Measurements from ENCODE around the gene VPS29.
"Not testable (repeated sequence)": the region's sequence is repeated elsewhere in the genome, so short reads cannot be mapped to it uniquely, and the experiment has no call there.

Gene VPS29

DNA sequence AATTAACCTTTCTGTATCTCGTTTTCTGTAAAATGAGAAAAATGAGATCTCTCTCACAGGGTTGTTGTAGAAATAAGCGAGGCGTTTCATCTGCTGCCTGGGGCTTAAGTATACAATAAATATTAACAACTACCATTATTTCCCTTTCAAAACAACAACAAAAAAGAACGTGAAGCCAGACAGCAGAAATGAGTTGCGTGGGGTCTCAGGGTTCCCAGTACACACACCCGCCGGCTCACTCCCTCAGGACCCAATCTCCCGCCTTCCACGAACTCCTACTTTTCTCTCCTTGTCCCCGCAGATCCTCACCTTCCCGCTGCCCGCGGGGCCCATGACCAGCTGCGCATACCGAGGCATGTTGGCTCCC, 34.1 kb downstream of the VPS29 start:
- H3K4me2 ChIP-seq (ENCODE audit: low read length): peak overlapping the region; percentile 98
- peak overlapping the region; percentile 93 for H3K4me3 ChIP-seq (ENCODE audit: low read length)

DNA sequence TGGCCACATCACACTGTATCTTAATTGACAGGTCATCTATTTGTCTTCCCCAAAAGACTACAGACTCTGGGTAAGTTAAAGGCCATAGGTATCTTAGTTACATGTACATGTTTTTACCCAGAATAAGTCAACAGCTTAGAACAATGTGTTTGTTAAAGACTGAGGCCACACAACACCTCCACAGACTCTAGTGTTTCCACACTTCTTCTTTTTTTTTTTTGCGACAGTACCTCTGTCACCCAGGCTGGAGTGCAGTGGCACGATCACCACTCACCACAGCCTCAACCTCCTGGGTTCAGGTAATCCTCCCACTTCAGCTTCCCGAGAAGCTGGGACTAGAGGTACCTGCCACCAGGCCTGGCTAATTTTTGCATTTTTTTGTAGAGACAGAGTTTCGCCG, 35.1 kb downstream of the VPS29 start:
- Histone ChIP-seq H3K9ac (ENCODE audit: low read depth, low read length) (peak overlapping the region; percentile 92), H3K4me1 (ENCODE audit: control insufficient read depth, insufficient read depth, low read length) (peaks cover 13% of the 10 kb centered on the region), H3K27me3 (ENCODE audit: control insufficient read depth, insufficient read depth, low read length) (no peaks in the 10 kb centered on the region), H3K9me3 (replicated peaks; ENCODE audit: low read length) (no peaks in the 10 kb centered on the region), H3K36me3 (ENCODE audit: insufficient read depth, low read length) (peaks cover 5% of the 10 kb centered on the region), H3K4me3 (ENCODE audit: low read length) (peak overlapping the region; percentile 93), H3K4me2 (ENCODE audit: low read length) (peak overlapping the region; percentile 98)

More for the DNA sequence above, 34.1 kb downstream of the VPS29 start:
- H3K9ac ChIP-seq (ENCODE audit: low read depth, low read length): peak overlapping the region; percentile 92
- no peaks in the 10 kb centered on the region for H3K27me3 ChIP-seq (ENCODE audit: control insufficient read depth, insufficient read depth, low read length)
- peaks cover 5% of the 10 kb centered on the region for H3K36me3 ChIP-seq (ENCODE audit: insufficient read depth, low read length)
- no peaks in the 10 kb centered on the region for H3K9me3 ChIP-seq (replicated peaks; ENCODE audit: low read length)
- H3K4me1 ChIP-seq (ENCODE audit: control insufficient read depth, insufficient read depth, low read length): peaks cover 13% of the 10 kb centered on the region

GRCh38 chr12:110465765-110466164, 36.1 kb downstream of the VPS29 start:
- H3K4me2 ChIP-seq (ENCODE audit: low read length); H3K4me3 ChIP-seq (ENCODE audit: low read length); H3K9ac ChIP-seq (ENCODE audit: low read depth, low read length); H3K36me3 ChIP-seq (ENCODE audit: insufficient read depth, low read length); H3K27me3 ChIP-seq (ENCODE audit: control insufficient read depth, insufficient read depth, low read length); H3K9me3 ChIP-seq (replicated peaks; ENCODE audit: low read length): not testable (repeated sequence)
- H3K4me1 ChIP-seq (ENCODE audit: control insufficient read depth, insufficient read depth, low read length): peaks cover 13% of the 10 kb centered on the region

GRCh38 chr12:110465024-110465423, 36.9 kb downstream of the VPS29 start:
- Histone ChIP-seq H3K4me1 (ENCODE audit: control insufficient read depth, insufficient read depth, low read length) (peaks cover 13% of the 10 kb centered on the region), H3K4me2 (ENCODE audit: low read length) (no peak overlapping the region), H3K27me3 (ENCODE audit: control insufficient read depth, insufficient read depth, low read length) (no peaks in the 10 kb centered on the region), H3K9ac (ENCODE audit: low read depth, low read length) (no peak overlapping the region), H3K9me3 (replicated peaks; ENCODE audit: low read length) (no peaks in the 10 kb centered on the region), H3K36me3 (ENCODE audit: insufficient read depth, low read length) (peaks cover 5% of the 10 kb centered on the region), H3K4me3 (ENCODE audit: low read length) (no peak overlapping the region)

DNA sequence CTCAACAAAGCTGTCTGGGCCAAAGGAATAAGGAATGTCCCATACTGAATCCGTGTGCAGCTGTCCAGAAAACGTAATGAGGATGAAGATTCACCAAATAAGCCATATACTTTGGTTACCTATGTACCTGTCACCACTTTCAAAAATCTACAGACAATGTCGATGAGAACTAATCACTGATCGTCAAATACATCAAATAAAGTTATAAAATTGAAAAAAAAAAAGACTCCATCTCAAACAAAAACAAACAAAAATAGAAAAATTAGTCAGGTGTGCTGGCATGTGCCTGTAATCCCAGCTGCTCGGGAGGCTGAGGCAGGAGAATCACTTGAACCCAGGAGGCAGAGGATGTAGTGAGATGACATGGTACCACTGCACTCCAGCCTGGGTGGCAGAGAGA, 40.7 kb downstream of the VPS29 start:
- not testable (repeated sequence) for H3K4me3 ChIP-seq (ENCODE audit: low read length); H3K9ac ChIP-seq (ENCODE audit: low read depth, low read length); H3K4me1 ChIP-seq (ENCODE audit: control insufficient read depth, insufficient read depth, low read length); H3K9me3 ChIP-seq (replicated peaks; ENCODE audit: low read length); H3K36me3 ChIP-seq (ENCODE audit: insufficient read depth, low read length); H3K4me2 ChIP-seq (ENCODE audit: low read length); H3K27me3 ChIP-seq (ENCODE audit: control insufficient read depth, insufficient read depth, low read length)

DNA sequence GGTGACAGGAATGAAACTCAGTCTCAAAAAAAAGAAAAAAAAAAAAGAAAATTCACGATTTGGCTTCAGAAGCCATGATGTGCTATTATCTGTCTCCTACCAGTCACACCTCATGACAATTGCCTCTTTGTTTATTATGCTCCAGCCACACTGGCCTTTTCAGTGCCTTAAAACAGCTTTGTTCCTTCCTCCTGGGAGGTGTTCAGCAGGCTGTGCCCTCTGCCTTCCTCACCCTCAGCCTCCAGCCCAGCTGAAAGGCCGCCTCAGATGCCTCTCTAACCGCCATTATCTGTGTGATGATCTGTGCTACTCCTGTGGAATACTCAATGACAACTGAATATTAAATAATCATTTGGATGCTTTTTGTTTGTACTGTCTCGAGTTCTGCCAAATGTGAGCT, 43.2 kb downstream of the VPS29 start:
- Histone ChIP-seq H3K4me1 (ENCODE audit: control insufficient read depth, insufficient read depth, low read length) (no peaks in the 10 kb centered on the region), H3K9ac (ENCODE audit: low read depth, low read length) (no peak overlapping the region), H3K36me3 (ENCODE audit: insufficient read depth, low read length) (peaks cover 4% of the 10 kb centered on the region), H3K9me3 (replicated peaks; ENCODE audit: low read length) (no peaks in the 10 kb centered on the region), H3K4me3 (ENCODE audit: low read length) (no peak overlapping the region), H3K27me3 (ENCODE audit: control insufficient read depth, insufficient read depth, low read length) (no peaks in the 10 kb centered on the region), H3K4me2 (ENCODE audit: low read length) (no peak overlapping the region)

DNA sequence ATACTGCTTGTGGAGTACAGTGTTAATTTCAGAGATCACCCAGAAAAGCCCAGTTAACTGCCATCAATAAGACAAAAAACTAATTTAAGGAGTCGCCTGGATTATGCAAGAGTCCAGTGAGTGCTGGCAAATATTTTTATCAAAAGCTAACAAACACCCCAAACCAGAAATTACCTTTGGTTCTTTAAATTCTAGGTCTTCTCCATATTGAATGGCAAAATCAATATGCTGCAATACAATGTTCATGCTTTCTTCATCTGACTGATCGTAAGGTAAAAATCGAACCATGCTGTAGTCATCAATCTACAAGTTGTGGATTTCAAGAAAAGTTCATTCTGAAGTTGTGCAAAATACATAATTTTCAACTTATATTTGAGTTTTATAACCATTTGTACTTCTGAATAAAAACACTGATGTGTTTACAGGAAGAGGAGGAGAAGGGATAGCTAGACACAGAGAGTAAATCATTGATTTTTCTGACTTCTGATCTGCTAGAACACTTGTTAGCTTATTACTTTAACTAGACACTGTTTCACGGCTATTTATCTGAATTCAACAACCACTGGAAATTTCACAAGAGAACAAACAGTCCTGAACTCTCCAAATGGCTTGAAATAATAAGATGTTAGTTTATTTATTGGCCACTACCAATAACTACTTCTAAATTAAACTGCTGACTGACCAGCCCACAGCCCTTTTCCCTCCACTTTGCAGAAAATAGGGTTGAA, 48.2 kb downstream of the VPS29 start:
- no peaks in the 10 kb centered on the region for H3K27me3 ChIP-seq (ENCODE audit: control insufficient read depth, insufficient read depth, low read length)
- no peak overlapping the region for H3K4me3 ChIP-seq (ENCODE audit: low read length)
- H3K9ac ChIP-seq (ENCODE audit: low read depth, low read length): no peak overlapping the region
- H3K9me3 ChIP-seq (replicated peaks; ENCODE audit: low read length): no peaks in the 10 kb centered on the region
- no peak overlapping the region for H3K4me2 ChIP-seq (ENCODE audit: low read length)
- peaks cover 5% of the 10 kb centered on the region for H3K36me3 ChIP-seq (ENCODE audit: insufficient read depth, low read length)
- peaks cover 4% of the 10 kb centered on the region for H3K4me1 ChIP-seq (ENCODE audit: control insufficient read depth, insufficient read depth, low read length)

DNA sequence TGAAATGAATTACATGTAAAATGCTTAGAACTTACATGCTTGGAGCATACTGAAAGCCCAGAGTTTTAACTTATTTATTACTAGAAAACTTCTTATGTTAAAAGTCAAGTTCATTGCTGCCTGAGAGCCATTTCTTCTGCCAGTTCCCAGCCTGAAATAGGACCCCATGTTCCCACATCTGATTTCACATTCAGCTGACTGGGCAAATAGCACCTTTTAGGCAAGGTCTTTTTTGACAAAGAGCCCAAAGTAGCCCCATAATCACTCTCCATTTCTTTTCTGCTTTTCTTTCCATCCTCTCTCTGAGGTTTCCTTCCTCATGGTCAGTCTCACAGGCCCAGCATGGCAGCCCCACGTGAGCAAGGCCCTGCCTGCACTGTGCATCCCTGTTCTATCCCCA, 50.6 kb downstream of the VPS29 start:
- H3K36me3 ChIP-seq (ENCODE audit: insufficient read depth, low read length): peaks cover 18% of the 10 kb centered on the region
- no peak overlapping the region for H3K9ac ChIP-seq (ENCODE audit: low read depth, low read length)
- no peaks in the 10 kb centered on the region for H3K9me3 ChIP-seq (replicated peaks; ENCODE audit: low read length)
- no peak overlapping the region for H3K4me2 ChIP-seq (ENCODE audit: low read length)
- H3K4me1 ChIP-seq (ENCODE audit: control insufficient read depth, insufficient read depth, low read length): peaks cover 10% of the 10 kb centered on the region
- no peak overlapping the region for H3K4me3 ChIP-seq (ENCODE audit: low read length)
- no peaks in the 10 kb centered on the region for H3K27me3 ChIP-seq (ENCODE audit: control insufficient read depth, insufficient read depth, low read length)

DNA sequence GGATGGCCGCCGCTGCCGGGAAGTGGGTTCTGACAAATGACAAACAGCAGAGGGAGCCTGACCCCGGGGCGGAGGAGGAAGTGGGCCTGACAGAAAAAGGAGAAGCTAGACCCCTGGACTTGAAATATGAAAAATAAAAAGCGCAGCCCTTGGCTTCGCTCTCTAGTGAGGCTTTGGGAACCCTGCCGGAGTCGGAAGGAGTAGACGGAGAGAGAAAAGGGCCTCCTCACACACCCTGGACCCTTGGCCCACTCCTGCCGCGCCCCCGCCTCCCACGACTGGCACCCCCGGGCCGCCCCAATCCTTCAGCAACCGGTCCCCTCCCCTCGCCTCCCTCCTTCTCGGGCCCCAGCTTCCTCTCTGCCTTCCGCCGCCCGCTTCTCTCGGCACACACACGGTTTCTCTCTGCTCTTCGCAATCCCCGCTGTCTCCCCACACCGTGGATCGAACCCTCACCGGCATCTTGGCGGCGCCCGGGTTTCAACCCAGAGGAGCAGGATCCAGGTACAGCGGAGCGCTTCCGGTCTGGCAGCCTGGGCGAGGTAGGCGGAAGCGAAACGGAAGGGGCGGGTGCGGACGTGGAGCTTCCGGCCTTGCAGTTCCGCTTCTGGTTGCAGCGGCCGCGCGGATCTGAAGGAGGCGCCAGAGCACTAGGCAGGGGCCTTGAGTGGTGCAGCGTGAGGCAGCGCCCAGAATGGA, 52.0 kb downstream of the VPS29 start, which contains the start of gene ARPC3:
Gene ARPC3, minus strand, starts transcription at position 539 of the 699 bp plus-strand sequence. Its CDS starts 77 bp downstream, at position 462.
- H3K27me3 ChIP-seq (ENCODE audit: control insufficient read depth, insufficient read depth, low read length): no peaks in the 10 kb centered on the region
- no peaks in the 10 kb centered on the region for H3K9me3 ChIP-seq (replicated peaks; ENCODE audit: low read length)
- H3K9ac ChIP-seq (ENCODE audit: low read depth, low read length): peak within 1 kb of the TSS; percentile 99
- peak within 1 kb of the TSS; percentile 98 for H3K4me3 ChIP-seq (ENCODE audit: low read length)
- H3K4me2 ChIP-seq (ENCODE audit: low read length): peak within 1 kb of the TSS; percentile 77
- peaks cover 25% of the 10 kb centered on the region for H3K36me3 ChIP-seq (ENCODE audit: insufficient read depth, low read length)
- peaks cover 10% of the 10 kb centered on the region for H3K4me1 ChIP-seq (ENCODE audit: control insufficient read depth, insufficient read depth, low read length)

DNA sequence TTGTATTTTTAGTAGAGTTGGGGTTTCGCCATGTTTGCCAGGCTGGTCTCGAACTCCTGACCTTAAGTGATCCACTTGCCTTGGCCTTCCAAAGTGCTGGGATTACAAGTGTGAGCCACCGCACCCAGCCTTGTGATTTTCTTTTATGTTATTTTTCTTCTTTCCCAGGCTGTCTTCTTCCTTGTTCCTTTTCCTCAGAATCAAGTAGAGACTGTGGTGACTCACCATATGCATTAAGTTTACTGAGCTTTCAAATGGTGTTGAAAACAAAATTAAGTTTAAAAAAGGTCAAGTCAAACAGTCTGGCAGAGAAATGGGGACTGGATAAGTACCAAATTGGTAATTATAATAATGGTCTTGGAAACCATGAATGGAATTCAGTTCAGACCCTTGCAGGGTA, 57.5 kb downstream of the VPS29 start:
- Histone ChIP-seq H3K9me3 (replicated peaks; ENCODE audit: low read length) (no peaks in the 10 kb centered on the region), H3K27me3 (ENCODE audit: control insufficient read depth, insufficient read depth, low read length) (no peaks in the 10 kb centered on the region), H3K4me3 (ENCODE audit: low read length) (no peak overlapping the region), H3K9ac (ENCODE audit: low read depth, low read length) (no peak overlapping the region), H3K36me3 (ENCODE audit: insufficient read depth, low read length) (peaks cover 58% of the 10 kb centered on the region), H3K4me2 (ENCODE audit: low read length) (no peak overlapping the region), H3K4me1 (ENCODE audit: control insufficient read depth, insufficient read depth, low read length) (peaks cover 10% of the 10 kb centered on the region)

All from skeletal muscle satellite cell (primary cell).